HG02642 (cell line): ENCODE measurements around the gene HMG20B.
"Not testable (repeated sequence)": the region's sequence is repeated elsewhere in the genome, so short reads cannot be mapped to it uniquely, and the experiment has no call there.

Experiments used
- ATAC-seq: cut with Tn5 transposase; IDR thresholded peaks from one replicate; pipeline ENCODE4 v1.9.1; 2021; ENCODE audit warnings: mild to moderate bottlenecking; ENCODE audit not compliant: unreplicated experiment, poor library complexity

HMG20B gene

GRCh38 chr19:3554254-3555083 lies 18.3 kb upstream of the HMG20B start:
- ATAC-seq = no peak

GRCh38 chr19:3555653-3556422 lies 16.9 kb upstream of the HMG20B start:
- no peak for ATAC-seq

GRCh38 chr19:3556423-3556977 lies 16.2 kb upstream of the HMG20B start:
- no peak for ATAC-seq

GRCh38 chr19:3556978-3557460 lies 15.7 kb upstream of the HMG20B start:
- peak; percentile 36 for ATAC-seq

- peak; percentile 89 for ATAC-seq
These were observed 15.1 kb upstream of the HMG20B start, which contains the start of gene MFSD12 for GRCh38 chr19:3557461-3558248. TSS of gene MFSD12 (minus strand) at chr19:3557586. CDS start at chr19:3557403, 183 bp downstream.

- ATAC-seq = no peak
These were observed 8.8 kb upstream of the HMG20B start for GRCh38 chr19:3563709-3564524.

GRCh38 chr19:3565139-3565538 lies 7.6 kb upstream of the HMG20B start:
- no peak for ATAC-seq

- ATAC-seq = not testable (repeated sequence)
These were observed 2.7 kb upstream of the HMG20B start for GRCh38 chr19:3570042-3570441.

GRCh38 chr19:3570606-3571011 lies 2.1 kb upstream of the HMG20B start:
- ATAC-seq = no peak

GRCh38 chr19:3572132-3572854 lies 451 bp upstream of the HMG20B start:
- ATAC-seq = peak; percentile 92

- ATAC-seq = peak; percentile 10
These were observed 566 bp downstream of the HMG20B start for GRCh38 chr19:3573162-3573857.

- ATAC-seq = no peak
These were observed 1.3 kb downstream of the HMG20B start for GRCh38 chr19:3573858-3574637.

GRCh38 chr19:3575260-3575741 lies 2.6 kb downstream of the HMG20B start:
- ATAC-seq = no peak

- no peak for ATAC-seq
These were observed 3.4 kb downstream of the HMG20B start for GRCh38 chr19:3575949-3576673.

GRCh38 chr19:3576696-3577443 lies 4.1 kb downstream of the HMG20B start:
- ATAC-seq = no peak
